ENCODE data around the gene ZBTB18. TPM values are rescaled to one million over a fixed set of nuclear protein-coding genes. Genes with fewer than 3 reads are reported as not detected.

The ZBTB18 gene
- total and polyA plus RNA-seq, 2 experiments from 2014 or later = 1.5 to 16.0 TPM

DNA sequence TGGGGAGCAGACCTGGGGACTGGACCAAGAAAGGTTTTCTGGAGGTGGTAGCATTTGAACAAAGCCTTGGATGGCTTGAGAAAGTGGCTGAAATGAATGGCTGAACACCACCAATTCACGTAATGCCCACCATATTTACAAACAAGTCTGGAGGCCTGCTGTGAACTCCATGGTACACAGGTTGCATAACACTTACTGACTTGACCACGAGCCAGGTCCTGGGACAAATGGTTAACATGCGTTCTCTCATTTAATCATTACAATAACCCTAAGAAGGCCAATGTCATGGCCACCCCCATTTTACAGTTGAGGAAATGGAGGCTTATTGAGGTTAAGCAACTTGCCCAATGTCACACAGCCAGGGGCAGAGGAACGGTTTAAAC lies 44.4 kb downstream of the ZBTB18 start:
- H3K4me1 ChIP-seq (ENCODE audit: low read depth) = no peaks in the 10 kb centered on the region
- no peaks in the 10 kb centered on the region for H3K27me3 ChIP-seq
- no peak overlapping the region for H3K4me3 ChIP-seq
- TF ChIP-seq, protein P1, sequence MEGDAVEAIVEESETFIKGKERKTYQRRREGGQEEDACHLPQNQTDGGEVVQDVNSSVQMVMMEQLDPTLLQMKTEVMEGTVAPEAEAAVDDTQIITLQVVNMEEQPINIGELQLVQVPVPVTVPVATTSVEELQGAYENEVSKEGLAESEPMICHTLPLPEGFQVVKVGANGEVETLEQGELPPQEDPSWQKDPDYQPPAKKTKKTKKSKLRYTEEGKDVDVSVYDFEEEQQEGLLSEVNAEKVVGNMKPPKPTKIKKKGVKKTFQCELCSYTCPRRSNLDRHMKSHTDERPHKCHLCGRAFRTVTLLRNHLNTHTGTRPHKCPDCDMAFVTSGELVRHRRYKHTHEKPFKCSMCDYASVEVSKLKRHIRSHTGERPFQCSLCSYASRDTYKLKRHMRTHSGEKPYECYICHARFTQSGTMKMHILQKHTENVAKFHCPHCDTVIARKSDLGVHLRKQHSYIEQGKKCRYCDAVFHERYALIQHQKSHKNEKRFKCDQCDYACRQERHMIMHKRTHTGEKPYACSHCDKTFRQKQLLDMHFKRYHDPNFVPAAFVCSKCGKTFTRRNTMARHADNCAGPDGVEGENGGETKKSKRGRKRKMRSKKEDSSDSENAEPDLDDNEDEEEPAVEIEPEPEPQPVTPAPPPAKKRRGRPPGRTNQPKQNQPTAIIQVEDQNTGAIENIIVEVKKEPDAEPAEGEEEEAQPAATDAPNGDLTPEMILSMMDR (IDR thresholded peaks at IDR 0.05; ENCODE audit: low read depth, low read length) = no peak
- DNase-seq (ENCODE audit: low read depth in 1 of 2, low spot score in 1 of 2) = no peak
- no peaks in the 10 kb centered on the region for H3K36me3 ChIP-seq
- no peaks in the 10 kb centered on the region for H3K9me3 ChIP-seq (ENCODE audit: low read depth)
- no peak overlapping the region for H3K27ac ChIP-seq

DNA sequence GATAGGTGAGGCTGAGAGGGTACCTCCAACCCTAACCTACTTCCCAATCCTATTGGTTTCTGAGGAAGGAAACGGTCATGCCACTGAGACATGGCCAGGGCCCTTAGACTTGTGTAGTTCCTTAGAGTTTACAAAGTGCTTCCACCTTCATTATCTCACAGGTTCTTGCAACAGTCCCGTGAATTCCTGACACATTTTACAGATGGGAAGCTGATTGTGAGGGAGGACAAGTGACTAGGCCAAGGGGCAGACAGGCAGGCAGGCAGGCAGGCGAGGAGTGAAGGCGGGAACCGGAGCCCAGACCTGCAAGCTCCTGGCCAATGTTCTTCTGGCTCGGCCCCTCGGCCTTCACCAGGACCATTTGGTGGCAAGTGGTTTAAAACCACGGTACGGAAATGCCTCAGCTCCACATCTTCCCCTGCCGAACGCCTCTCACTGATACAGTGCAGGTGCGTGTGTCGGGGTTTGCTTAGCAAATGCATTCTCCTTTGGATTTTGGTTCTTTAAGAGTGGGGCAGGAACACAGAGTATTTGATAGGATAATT lies 45.1 kb downstream of the ZBTB18 start:
- Histone ChIP-seq H3K9me3 (ENCODE audit: low read depth) (no peaks in the 10 kb centered on the region), H3K4me3 (no peak overlapping the region), H3K27ac (no peak overlapping the region), H3K36me3 (no peaks in the 10 kb centered on the region), H3K27me3 (no peaks in the 10 kb centered on the region), H3K4me1 (ENCODE audit: low read depth) (no peaks in the 10 kb centered on the region)
- TF ChIP-seq, protein P1 (IDR thresholded peaks at IDR 0.05; ENCODE audit: low read depth, low read length) = no peak
- DNase-seq (ENCODE audit: low read depth in 1 of 2, low spot score in 1 of 2) = no peak

DNA sequence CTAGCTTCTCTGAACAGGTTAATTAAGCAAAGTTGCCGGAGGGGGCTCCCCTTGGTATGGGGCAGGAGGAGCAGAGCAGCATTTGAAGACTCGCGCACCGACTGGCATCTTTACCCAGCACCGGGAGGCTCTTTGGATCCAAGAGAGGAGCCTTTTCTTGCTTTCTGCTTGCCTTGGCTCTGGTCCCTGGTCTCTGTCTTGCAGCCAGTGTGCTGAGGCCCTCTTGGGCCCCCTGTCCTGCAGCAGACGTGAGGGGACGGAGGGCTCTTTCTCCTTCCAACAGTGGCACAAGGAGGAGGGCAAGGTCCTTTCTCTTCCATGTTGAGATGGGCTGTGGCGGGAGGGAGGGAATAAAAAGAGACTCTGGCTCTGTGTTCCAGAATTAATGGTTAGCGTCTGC lies 45.6 kb downstream of the ZBTB18 start:
- Histone ChIP-seq H3K4me3 (no peak overlapping the region), H3K4me1 (ENCODE audit: low read depth) (no peaks in the 10 kb centered on the region), H3K27me3 (no peaks in the 10 kb centered on the region), H3K27ac (no peak overlapping the region), H3K9me3 (ENCODE audit: low read depth) (no peaks in the 10 kb centered on the region), H3K36me3 (no peaks in the 10 kb centered on the region)
- TF ChIP-seq, protein P1 (IDR thresholded peaks at IDR 0.05; ENCODE audit: low read depth, low read length) = no peak
- no peak for DNase-seq (ENCODE audit: low read depth in 1 of 2, low spot score in 1 of 2)

DNA sequence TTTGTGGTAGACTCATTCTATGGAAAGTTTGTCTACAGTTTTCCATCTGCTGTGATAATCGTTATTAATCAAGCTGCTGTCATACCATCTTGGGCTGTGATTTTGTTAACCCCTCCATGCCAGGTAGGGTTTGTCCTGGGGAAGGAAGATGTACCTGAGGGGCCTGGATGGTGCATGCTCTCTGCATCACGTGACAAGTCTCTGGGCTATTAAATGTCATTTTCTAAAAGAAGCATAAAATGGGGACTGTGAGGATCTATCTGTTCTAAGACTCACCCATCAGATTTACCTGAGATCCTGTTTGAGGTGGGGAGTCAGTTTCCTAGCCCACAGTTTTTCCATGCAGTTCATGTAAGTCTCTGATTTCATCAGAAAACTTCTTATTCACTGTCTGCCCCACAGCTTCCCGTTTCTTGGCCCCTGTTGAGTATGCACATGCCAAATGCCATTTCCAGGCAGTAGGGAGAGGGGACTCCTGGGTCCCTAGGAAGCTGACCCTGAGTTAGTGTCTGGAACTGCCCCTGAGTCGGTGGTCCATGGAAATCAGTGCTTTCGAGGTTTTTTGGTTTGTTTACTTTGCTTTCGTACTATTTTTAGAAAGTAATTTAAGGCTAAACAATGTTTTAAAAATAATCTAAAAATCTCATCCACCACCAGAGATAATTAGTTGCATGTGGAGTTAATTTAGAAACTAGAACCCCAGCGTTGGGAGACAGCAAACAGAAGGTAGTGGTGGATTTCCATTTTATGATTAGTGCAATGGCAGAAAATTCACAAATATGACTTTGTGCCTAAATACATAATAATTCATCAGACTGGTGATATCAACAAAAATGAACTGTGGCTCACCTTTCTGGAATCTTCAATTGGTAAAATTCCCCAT lies 46.7 kb downstream of the ZBTB18 start:
- H3K27ac ChIP-seq = no peak overlapping the region
- no peaks in the 10 kb centered on the region for H3K27me3 ChIP-seq
- DNase-seq (ENCODE audit: low read depth in 1 of 2, low spot score in 1 of 2) = no peak
- TF ChIP-seq, protein P1 (IDR thresholded peaks at IDR 0.05; ENCODE audit: low read depth, low read length) = no peak
- H3K4me1 ChIP-seq (ENCODE audit: low read depth) = no peaks in the 10 kb centered on the region
- H3K9me3 ChIP-seq (ENCODE audit: low read depth) = no peaks in the 10 kb centered on the region
- H3K4me3 ChIP-seq = no peak overlapping the region
- H3K36me3 ChIP-seq = no peaks in the 10 kb centered on the region

DNA sequence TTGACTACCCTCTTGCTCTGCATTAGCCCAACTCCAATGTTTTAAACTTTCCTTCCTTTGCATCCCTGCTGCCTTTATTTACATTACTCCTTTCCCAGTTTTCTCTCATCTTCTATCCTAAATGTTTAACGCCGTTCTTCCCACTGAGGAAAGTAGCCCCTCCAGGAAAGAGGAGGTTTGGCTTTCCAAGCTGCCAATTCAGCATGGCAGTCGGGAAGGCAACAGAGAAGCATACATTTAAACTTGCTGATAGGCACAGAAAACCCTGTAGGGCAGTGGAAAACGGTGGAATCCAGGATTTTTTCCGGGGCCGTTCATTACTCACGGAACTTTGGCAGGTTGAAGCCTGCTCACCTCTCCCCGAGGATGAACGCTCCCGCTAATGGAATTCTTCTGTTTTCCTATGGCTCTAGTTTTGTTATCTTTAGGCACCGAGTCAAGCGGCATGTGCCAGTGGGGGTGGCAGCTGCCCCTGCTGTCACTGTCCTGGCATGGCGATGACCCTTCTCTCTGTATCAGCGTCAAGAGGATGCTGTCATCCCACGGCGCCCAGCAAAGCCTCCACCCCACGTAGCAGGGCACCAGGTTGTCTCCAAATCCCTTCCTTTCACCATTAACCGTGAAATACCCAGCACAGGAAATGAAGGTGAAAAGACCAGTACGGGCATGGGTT lies 48.3 kb downstream of the ZBTB18 start:
- H3K4me1 ChIP-seq (ENCODE audit: low read depth) = no peaks in the 10 kb centered on the region
- no peaks in the 10 kb centered on the region for H3K36me3 ChIP-seq
- no peak overlapping the region for H3K27ac ChIP-seq
- DNase-seq (ENCODE audit: low read depth in 1 of 2, low spot score in 1 of 2) = no peak
- H3K9me3 ChIP-seq (ENCODE audit: low read depth) = no peaks in the 10 kb centered on the region
- H3K4me3 ChIP-seq = no peak overlapping the region
- H3K27me3 ChIP-seq = no peaks in the 10 kb centered on the region
- TF ChIP-seq, protein P1 (IDR thresholded peaks at IDR 0.05; ENCODE audit: low read depth, low read length) = no peak

All from cardiac muscle cell (in vitro differentiated cells and primary cell).